ENCODE measurements around the gene TESK1. TPM values are rescaled to one million over a fixed set of nuclear protein-coding genes. Genes with fewer than 3 reads are reported as not detected.

TESK1 gene
- total and polyA plus RNA-seq, 9 donors, result 13.2 to 51.1 (median 35.0) TPM

GRCh38 chr9:35561468-35562261 is 43.4 kb upstream of the TESK1 start:
- H3K4me1 ChIP-seq (ENCODE audit: insufficient read depth), result peaks cover 3% of the 10 kb centered on the region
- intact Hi-C loops (cut with DNase I), result loop anchor here in 1 of 4 donors (2.0 kb wide), 1 partner anchor 447 kb away; the partner anchor contains the start of gene ATOSB
- no peaks in the 10 kb centered on the region for H3K36me3 ChIP-seq
- no peak for DNase-seq
- no peaks in the 10 kb centered on the region for H3K9me3 ChIP-seq
- TF ChIP-seq EP300 (IDR thresholded peaks at IDR 0.05) (no peak), CTCF (IDR thresholded peaks at IDR 0.05) (no peak), POLR2A (IDR thresholded peaks at IDR 0.05) (no peak)
- 77 to 90% (median 77%) methylated on average over 6 of the region's 6 CpGs for WGBS, 3 donors
- no peaks in the 10 kb centered on the region for H3K27me3 ChIP-seq
- no peak overlapping the region for H3K27ac ChIP-seq
- H3K4me3 ChIP-seq, result no peak overlapping the region

DNA sequence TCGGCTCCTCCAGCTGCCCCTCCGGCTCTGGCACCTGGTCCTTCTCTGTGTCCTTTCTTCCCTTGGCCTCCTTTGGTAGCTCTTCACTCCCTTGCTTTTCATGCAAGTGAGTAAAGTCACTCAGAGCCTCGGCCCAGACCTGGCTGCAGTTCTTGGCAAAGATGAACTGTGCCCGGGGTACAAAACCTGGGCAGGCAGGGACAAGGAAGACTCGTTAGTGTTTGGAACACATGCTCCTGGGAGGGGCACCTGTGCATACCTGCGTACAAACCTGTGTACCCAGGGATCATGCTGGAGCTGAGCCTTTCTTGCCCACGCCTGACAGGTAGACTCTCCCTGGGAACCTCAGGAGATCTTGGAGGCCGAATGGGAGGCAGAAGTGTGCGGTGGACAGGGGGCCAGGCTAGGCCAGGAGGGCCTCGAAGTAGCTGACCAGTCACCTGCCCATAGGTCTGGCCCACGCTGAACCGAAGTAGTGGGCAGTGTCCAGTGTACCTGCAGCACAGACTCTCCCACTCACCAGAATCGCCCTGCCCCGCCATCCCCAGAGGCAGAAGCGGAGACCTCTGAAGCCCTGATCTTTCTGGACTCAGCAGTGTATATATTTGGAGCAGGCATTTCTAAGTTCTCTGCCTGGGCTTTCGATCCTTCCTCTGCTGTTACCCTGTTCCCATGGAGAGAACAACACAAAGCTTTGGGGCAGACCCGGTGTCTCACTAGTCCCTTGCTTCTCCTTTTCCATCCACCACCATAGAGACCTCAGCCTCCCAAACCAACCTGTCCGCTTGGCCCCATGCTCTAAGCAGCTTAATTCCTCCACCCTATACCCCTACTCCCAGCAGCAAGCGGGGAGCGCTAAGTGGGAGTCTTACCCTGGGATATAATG is 41.9 kb upstream of the TESK1 start:
- Histone ChIP-seq H3K27ac (peak overlapping the region; percentile 12 to 37), H3K27me3 (no peaks in the 10 kb centered on the region), H3K36me3 (no peaks in the 10 kb centered on the region), H3K4me1 (ENCODE audit: insufficient read depth) (peaks cover 3% of the 10 kb centered on the region), H3K9me3 (no peaks in the 10 kb centered on the region), H3K4me3 (no peak overlapping the region)
- no peak for TF ChIP-seq CTCF (IDR thresholded peaks at IDR 0.05)
- no peak for TF ChIP-seq POLR2A (IDR thresholded peaks at IDR 0.05)
- no peak for TF ChIP-seq EP300 (IDR thresholded peaks at IDR 0.05)
- no peak for DNase-seq
- intact Hi-C loops (cut with DNase I), result loop anchor here in 1 of 4 donors (2.0 kb wide), 1 partner anchor 448 kb away; the partner anchor contains the start of gene ATOSB
- WGBS, 3 donors, result 76 to 79% (median 77%) methylated on average over 20 of the region's 20 CpGs

DNA sequence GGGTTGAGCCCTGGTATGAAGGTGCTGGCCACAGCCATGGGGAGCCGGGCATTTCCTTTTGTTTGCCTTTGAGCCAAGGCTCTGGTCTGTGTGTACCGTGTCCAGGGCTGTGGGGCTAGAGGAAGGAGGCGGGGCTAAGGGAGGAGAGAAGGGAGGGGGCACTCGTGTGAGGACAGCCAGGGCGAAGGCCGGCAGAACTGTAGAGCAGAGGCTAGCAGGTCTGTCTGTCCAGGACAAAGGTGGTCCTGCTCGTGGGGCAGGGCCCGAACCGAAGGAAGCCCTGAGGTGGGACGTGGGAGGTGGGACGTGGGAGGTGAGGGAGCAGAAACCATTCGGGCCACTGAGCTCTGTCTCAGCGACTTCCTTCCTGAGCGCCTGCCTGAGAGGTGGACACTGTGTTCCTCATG is 41.3 kb upstream of the TESK1 start:
- 6 to 19% (median 7%) methylated on average over 14 of the region's 14 CpGs for WGBS, 3 donors
- H3K27ac ChIP-seq, result peak overlapping the region; percentile 12 to 37

More for the DNA sequence above, 41.3 kb upstream of the TESK1 start:
- Histone ChIP-seq H3K4me1 (ENCODE audit: insufficient read depth) (peaks cover 3% of the 10 kb centered on the region), H3K9me3 (no peaks in the 10 kb centered on the region), H3K4me3 (no peak overlapping the region), H3K27me3 (no peaks in the 10 kb centered on the region), H3K36me3 (no peaks in the 10 kb centered on the region)
- TF ChIP-seq POLR2A (IDR thresholded peaks at IDR 0.05), result no peak
- no peak for TF ChIP-seq EP300 (IDR thresholded peaks at IDR 0.05)
- no peak for TF ChIP-seq CTCF (IDR thresholded peaks at IDR 0.05)
- intact Hi-C loops (cut with DNase I), result loop anchor here in 1 of 4 donors (2.0 kb wide), 1 partner anchor 449 kb away; the partner anchor contains the start of gene ATOSB
- peak; percentile 49 to 72 (median 56) for DNase-seq
